Measurements from ENCODE around the gene ATP5F1C.

ATP5F1C gene

GRCh38 chr10:7795605-7796004 lies 7.6 kb downstream of the ATP5F1C start:
- Histone ChIP-seq H3K4me3 (ENCODE audit: low read length) (no peak overlapping the region), H3K23ac (ENCODE audit: low read length) (no peak overlapping the region), H3K56ac (ENCODE audit: low read length) (no peak overlapping the region), H3K36me3 (ENCODE audit: control insufficient read depth, insufficient read depth, low read length) (peaks cover 10% of the 10 kb centered on the region), H2AK5ac (ENCODE audit: low read length) (no peak overlapping the region), H3K79me2 (ENCODE audit: control insufficient read depth, insufficient read depth, low read length) (peaks cover 30% of the 10 kb centered on the region), H3K9ac (ENCODE audit: low read length) (no peak overlapping the region), H3K18ac (ENCODE audit: low read length) (no peak overlapping the region), H3K79me1 (ENCODE audit: low read length) (peaks cover 17% of the 10 kb centered on the region), H3K27ac (ENCODE audit: low read depth, low read length) (no peak overlapping the region), H2BK15ac (replicated peaks; ENCODE audit: low read depth) (no peak overlapping the region), H3K27me3 (ENCODE audit: insufficient read depth, low read length, poor library complexity) (no peaks in the 10 kb centered on the region), H2BK120ac (ENCODE audit: low read depth, low read length) (no peak overlapping the region), H3K4me2 (ENCODE audit: low read length) (no peak overlapping the region), H4K8ac (ENCODE audit: low read depth, low read length) (no peak overlapping the region), H3K4me1 (ENCODE audit: control insufficient read depth, low read depth, low read length) (no peaks in the 10 kb centered on the region), H2BK5ac (ENCODE audit: low read length) (no peak overlapping the region), H3K4ac (ENCODE audit: low read depth, low read length) (no peak overlapping the region), H4K5ac (ENCODE audit: low read length) (no peak overlapping the region)
- no CpG with 5 or more reads among the region's 4 CpGs for WGBS (ENCODE audit: extremely low coverage, insufficient coverage, low lambda C conversion rate)
- peak; percentile 86 for DNase-seq

DNA sequence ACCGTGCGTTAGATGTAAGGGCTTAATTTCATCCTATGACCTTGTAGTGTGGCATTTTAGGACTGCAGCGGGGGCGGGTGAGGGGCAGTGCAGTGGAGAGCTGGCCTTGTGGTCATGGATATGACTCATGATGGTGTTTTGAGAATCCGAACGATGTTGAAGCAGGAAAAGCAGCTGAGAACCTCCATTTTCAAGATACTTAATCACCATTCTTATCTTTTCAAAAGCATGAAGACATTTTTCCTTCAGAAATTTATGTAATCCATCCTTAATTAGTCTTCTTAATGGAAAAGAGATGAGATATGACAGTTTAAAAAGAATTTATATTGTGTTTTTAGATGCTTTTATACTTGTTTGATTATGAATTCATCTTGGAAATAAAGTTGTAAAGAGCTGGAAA lies 9.6 kb downstream of the ATP5F1C start:
- Histone ChIP-seq H3K18ac (ENCODE audit: low read length) (no peak overlapping the region), H3K4me2 (ENCODE audit: low read length) (no peak overlapping the region), H3K4ac (ENCODE audit: low read depth, low read length) (no peak overlapping the region), H2BK5ac (ENCODE audit: low read length) (no peak overlapping the region), H3K79me1 (ENCODE audit: low read length) (peaks cover 11% of the 10 kb centered on the region), H3K23ac (ENCODE audit: low read length) (no peak overlapping the region), H2BK15ac (replicated peaks; ENCODE audit: low read depth) (no peak overlapping the region), H3K36me3 (ENCODE audit: control insufficient read depth, insufficient read depth, low read length) (peaks cover 13% of the 10 kb centered on the region), H3K4me3 (ENCODE audit: low read length) (no peak overlapping the region), H3K56ac (ENCODE audit: low read length) (no peak overlapping the region), H2BK120ac (ENCODE audit: low read depth, low read length) (no peak overlapping the region), H3K79me2 (ENCODE audit: control insufficient read depth, insufficient read depth, low read length) (peaks cover 19% of the 10 kb centered on the region), H3K27ac (ENCODE audit: low read depth, low read length) (no peak overlapping the region), H3K4me1 (ENCODE audit: control insufficient read depth, low read depth, low read length) (no peaks in the 10 kb centered on the region), H4K8ac (ENCODE audit: low read depth, low read length) (no peak overlapping the region), H3K9ac (ENCODE audit: low read length) (no peak overlapping the region), H4K5ac (ENCODE audit: low read length) (no peak overlapping the region), H2AK5ac (ENCODE audit: low read length) (no peak overlapping the region), H3K27me3 (ENCODE audit: insufficient read depth, low read length, poor library complexity) (no peaks in the 10 kb centered on the region)
- peak; percentile 22 for DNase-seq
- no CpG with 5 or more reads among the region's 6 CpGs for WGBS (ENCODE audit: extremely low coverage, insufficient coverage, low lambda C conversion rate)

DNA sequence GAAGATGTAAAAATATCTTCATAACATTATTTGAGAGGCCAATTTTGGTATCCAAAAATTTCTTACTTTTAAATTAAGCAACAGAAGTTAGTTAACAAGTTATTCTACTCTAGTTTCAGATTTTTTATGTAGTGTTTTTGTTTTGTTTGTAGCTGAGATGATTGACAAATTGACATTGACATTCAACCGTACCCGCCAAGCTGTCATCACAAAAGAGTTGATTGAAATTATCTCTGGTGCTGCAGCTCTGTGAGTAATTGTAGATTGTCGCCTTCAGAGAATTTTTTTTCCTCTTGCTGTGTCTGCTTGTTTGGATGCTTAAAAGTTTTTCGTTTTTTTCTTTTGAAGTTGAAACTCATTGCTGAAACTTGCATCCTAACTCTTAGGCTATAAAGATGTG lies 14.6 kb downstream of the ATP5F1C start:
- Histone ChIP-seq H3K4me2 (ENCODE audit: low read length) (no peak overlapping the region), H3K4ac (ENCODE audit: low read depth, low read length) (no peak overlapping the region), H2BK120ac (ENCODE audit: low read depth, low read length) (no peak overlapping the region), H4K8ac (ENCODE audit: low read depth, low read length) (no peak overlapping the region), H2BK15ac (replicated peaks; ENCODE audit: low read depth) (no peak overlapping the region), H3K27ac (ENCODE audit: low read depth, low read length) (no peak overlapping the region), H3K4me3 (ENCODE audit: low read length) (no peak overlapping the region), H2BK5ac (ENCODE audit: low read length) (no peak overlapping the region), H3K4me1 (ENCODE audit: control insufficient read depth, low read depth, low read length) (no peaks in the 10 kb centered on the region), H3K18ac (ENCODE audit: low read length) (no peak overlapping the region), H2AK5ac (ENCODE audit: low read length) (no peak overlapping the region), H3K56ac (ENCODE audit: low read length) (no peak overlapping the region), H3K79me1 (ENCODE audit: low read length) (peaks cover 2% of the 10 kb centered on the region), H3K27me3 (ENCODE audit: insufficient read depth, low read length, poor library complexity) (no peaks in the 10 kb centered on the region), H3K36me3 (ENCODE audit: control insufficient read depth, insufficient read depth, low read length) (peaks cover 10% of the 10 kb centered on the region), H3K23ac (ENCODE audit: low read length) (no peak overlapping the region), H4K5ac (ENCODE audit: low read length) (no peak overlapping the region), H3K79me2 (ENCODE audit: control insufficient read depth, insufficient read depth, low read length) (no peaks in the 10 kb centered on the region), H3K9ac (ENCODE audit: low read length) (no peak overlapping the region)
- DNase-seq: no peak
- WGBS (ENCODE audit: extremely low coverage, insufficient coverage, low lambda C conversion rate): no CpG with 5 or more reads among the region's 4 CpGs

GRCh38 chr10:7804216-7804615 lies 16.2 kb downstream of the ATP5F1C start:
- whole genome bisulfite sequencing (ENCODE audit: extremely low coverage, insufficient coverage, low lambda C conversion rate): no CpG with 5 or more reads among the region's 6 CpGs
- H4K5ac ChIP-seq (ENCODE audit: low read length): no peak overlapping the region
- peaks cover 8% of the 10 kb centered on the region for H3K36me3 ChIP-seq (ENCODE audit: control insufficient read depth, insufficient read depth, low read length)
- H3K56ac ChIP-seq (ENCODE audit: low read length): no peak overlapping the region
- no peaks in the 10 kb centered on the region for H3K27me3 ChIP-seq (ENCODE audit: insufficient read depth, low read length, poor library complexity)
- H2BK15ac ChIP-seq (replicated peaks; ENCODE audit: low read depth): no peak overlapping the region
- H2AK5ac ChIP-seq (ENCODE audit: low read length): no peak overlapping the region
- no peak overlapping the region for H3K4me3 ChIP-seq (ENCODE audit: low read length)
- no peak overlapping the region for H3K4ac ChIP-seq (ENCODE audit: low read depth, low read length)
- H3K79me2 ChIP-seq (ENCODE audit: control insufficient read depth, insufficient read depth, low read length): no peaks in the 10 kb centered on the region
- H2BK5ac ChIP-seq (ENCODE audit: low read length): no peak overlapping the region
- H3K79me1 ChIP-seq (ENCODE audit: low read length): peaks cover 2% of the 10 kb centered on the region
- no peak overlapping the region for H3K23ac ChIP-seq (ENCODE audit: low read length)
- no peak overlapping the region for H3K4me2 ChIP-seq (ENCODE audit: low read length)
- no peak overlapping the region for H3K27ac ChIP-seq (ENCODE audit: low read depth, low read length)
- no peak for DNase-seq
- no peak overlapping the region for H3K9ac ChIP-seq (ENCODE audit: low read length)
- H3K18ac ChIP-seq (ENCODE audit: low read length): no peak overlapping the region
- no peaks in the 10 kb centered on the region for H3K4me1 ChIP-seq (ENCODE audit: control insufficient read depth, low read depth, low read length)
- H4K8ac ChIP-seq (ENCODE audit: low read depth, low read length): no peak overlapping the region
- no peak overlapping the region for H2BK120ac ChIP-seq (ENCODE audit: low read depth, low read length)

- H2BK5ac ChIP-seq (ENCODE audit: low read length): no peak overlapping the region
- no peaks in the 10 kb centered on the region for H3K4me1 ChIP-seq (ENCODE audit: control insufficient read depth, low read depth, low read length)
- H3K79me2 ChIP-seq (ENCODE audit: control insufficient read depth, insufficient read depth, low read length): no peaks in the 10 kb centered on the region
- H3K4me3 ChIP-seq (ENCODE audit: low read length): no peak overlapping the region
- H2AK5ac ChIP-seq (ENCODE audit: low read length): no peak overlapping the region
- H4K5ac ChIP-seq (ENCODE audit: low read length): no peak overlapping the region
- H2BK15ac ChIP-seq (replicated peaks; ENCODE audit: low read depth): no peak overlapping the region
- H3K36me3 ChIP-seq (ENCODE audit: control insufficient read depth, insufficient read depth, low read length): peaks cover 4% of the 10 kb centered on the region
- H3K18ac ChIP-seq (ENCODE audit: low read length): no peak overlapping the region
- H3K9ac ChIP-seq (ENCODE audit: low read length): no peak overlapping the region
- no peak overlapping the region for H3K23ac ChIP-seq (ENCODE audit: low read length)
- no peak overlapping the region for H3K27ac ChIP-seq (ENCODE audit: low read depth, low read length)
- H3K4me2 ChIP-seq (ENCODE audit: low read length): no peak overlapping the region
- H3K79me1 ChIP-seq (ENCODE audit: low read length): peaks cover 2% of the 10 kb centered on the region
- no peaks in the 10 kb centered on the region for H3K27me3 ChIP-seq (ENCODE audit: insufficient read depth, low read length, poor library complexity)
- no CpG with 5 or more reads among the region's 2 CpGs for WGBS (ENCODE audit: extremely low coverage, insufficient coverage, low lambda C conversion rate)
- DNase-seq: no peak
- H4K8ac ChIP-seq (ENCODE audit: low read depth, low read length): no peak overlapping the region
- no peak overlapping the region for H3K4ac ChIP-seq (ENCODE audit: low read depth, low read length)
- no peak overlapping the region for H3K56ac ChIP-seq (ENCODE audit: low read length)
- no peak overlapping the region for H2BK120ac ChIP-seq (ENCODE audit: low read depth, low read length)
Measured at GRCh38 chr10:7804741-7805140, 16.8 kb downstream of the ATP5F1C start.

DNA sequence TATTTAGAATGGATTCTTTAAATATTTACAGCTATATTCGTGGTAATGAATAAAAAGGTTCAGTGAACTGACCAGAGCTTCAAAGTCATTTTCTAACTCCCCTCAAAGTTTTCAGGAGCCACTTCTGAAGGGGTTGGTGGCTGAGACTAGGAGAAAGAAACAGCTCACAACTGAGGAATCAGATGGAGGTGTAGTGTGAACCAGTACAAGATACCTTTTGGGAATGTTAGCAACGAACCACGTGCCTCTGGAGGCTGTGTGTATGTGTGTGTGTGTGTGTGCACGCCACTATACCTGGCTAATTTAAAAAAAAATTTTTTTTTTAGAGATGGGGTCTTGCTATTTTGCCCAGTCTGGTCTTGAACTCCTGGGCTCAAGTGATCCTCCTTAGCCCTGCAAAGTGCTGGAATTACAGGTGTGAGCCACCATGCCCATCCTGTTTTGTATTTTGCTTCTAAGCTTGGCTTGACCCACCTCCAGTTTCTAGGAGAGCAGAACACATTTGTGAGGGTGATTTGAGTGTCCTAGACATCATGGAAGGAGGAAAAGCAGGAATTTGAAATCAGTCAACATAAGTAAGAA lies 20.8 kb downstream of the ATP5F1C start:
- no peak overlapping the region for H3K18ac ChIP-seq (ENCODE audit: low read length)
- H3K56ac ChIP-seq (ENCODE audit: low read length): no peak overlapping the region
- H3K27ac ChIP-seq (ENCODE audit: low read depth, low read length): no peak overlapping the region
- no peak overlapping the region for H2BK5ac ChIP-seq (ENCODE audit: low read length)
- peaks cover 1% of the 10 kb centered on the region for H3K36me3 ChIP-seq (ENCODE audit: control insufficient read depth, insufficient read depth, low read length)
- WGBS (ENCODE audit: extremely low coverage, insufficient coverage, low lambda C conversion rate): no CpG with 5 or more reads among the region's 4 CpGs
- H3K79me2 ChIP-seq (ENCODE audit: control insufficient read depth, insufficient read depth, low read length): no peaks in the 10 kb centered on the region
- no peak overlapping the region for H3K4me3 ChIP-seq (ENCODE audit: low read length)
- H4K5ac ChIP-seq (ENCODE audit: low read length): no peak overlapping the region
- no peak overlapping the region for H2AK5ac ChIP-seq (ENCODE audit: low read length)
- no peaks in the 10 kb centered on the region for H3K27me3 ChIP-seq (ENCODE audit: insufficient read depth, low read length, poor library complexity)
- H3K4me1 ChIP-seq (ENCODE audit: control insufficient read depth, low read depth, low read length): no peaks in the 10 kb centered on the region
- no peak overlapping the region for H3K9ac ChIP-seq (ENCODE audit: low read length)
- H2BK15ac ChIP-seq (replicated peaks; ENCODE audit: low read depth): no peak overlapping the region
- H3K23ac ChIP-seq (ENCODE audit: low read length): no peak overlapping the region
- H2BK120ac ChIP-seq (ENCODE audit: low read depth, low read length): no peak overlapping the region
- DNase-seq: no peak
- H3K4me2 ChIP-seq (ENCODE audit: low read length): no peak overlapping the region
- no peak overlapping the region for H3K4ac ChIP-seq (ENCODE audit: low read depth, low read length)
- H4K8ac ChIP-seq (ENCODE audit: low read depth, low read length): no peak overlapping the region
- H3K79me1 ChIP-seq (ENCODE audit: low read length): peaks cover 2% of the 10 kb centered on the region

Data from mesendoderm (in vitro differentiated cells).